H1 (cell line): ENCODE results near the gene STX8. TPM values are rescaled to one million over a fixed set of nuclear protein-coding genes. Genes with fewer than 3 reads are reported as not detected.

ENCODE experiments used
- FOSL1 ChIP-seq: IDR thresholded peaks from 2 replicates; pipeline ENCODE4 v1.6.1; 2011; ENCODE audit warnings: mild to moderate bottlenecking, low read depth, low read length, moderate library complexity; ENCODE audit not compliant: insufficient read depth
- GTF2F1 ChIP-seq: IDR thresholded peaks from 2 replicates; pipeline ENCODE4 v1.6.1; 2012; ENCODE audit warnings: low read depth, low read length, improper control_type of control experiment, borderline replicate concordance
- HDAC6 ChIP-seq: IDR thresholded peaks from one replicate; pipeline ENCODE4 v1.7.1; 2012; ENCODE audit warnings: low read depth, mild to moderate bottlenecking, inconsistent platforms, low read length, moderate library complexity
- KDM5A ChIP-seq: fragments of 200-600 bp; IDR thresholded peaks from 2 replicates; pipeline ENCODE4 v1.7.1; 2012; ENCODE audit warnings: mild to moderate bottlenecking, low read length, inconsistent platforms, mixed read lengths
- MAFK ChIP-seq: IDR thresholded peaks from 2 replicates; pipeline ENCODE4 v1.6.1; 2012; ENCODE audit warnings: low read depth, mild to moderate bottlenecking, improper control_type of control experiment, low read length
- POLR2A ChIP-seq, 2 experiments: IDR thresholded peaks; 1 replicate in 1 of 2; 2 replicates in 1 of 2; pipeline ENCODE4 v1.6.1; 2011; ENCODE audit warnings: low read depth in 2 of 2, low read length in 2 of 2, mild to moderate bottlenecking in 2 of 2; ENCODE audit errors: control extremely low read depth in 1 of 2
- polyA plus RNA-seq, 7 experiments: library from polyadenylated mRNA; depleted of rRNA in 3 of 7; stranded (reverse) in 5 of 7; unstranded in 2 of 7; fragments of >200 nt in 5 of 7; fragments of 200-250 nt in 2 of 7; gene quantifications; 1 replicate in 5 of 7; 2 replicates in 1 of 7; 4 replicates in 1 of 7; pipeline versions ENCODE4 v1.2.1 to v1.2.3, GENCODE V29; 2011 to 2013; ENCODE audit warnings: missing spikeins in 2 of 7, mixed read lengths in 2 of 7
- total RNA-seq: library from RNA; stranded (reverse); fragmentation: NEBNext Ultra II Directional; extraction: Animal tissue kit (Norgen Biotek cat#: 25700); gene quantifications from 2 replicates; pipeline ENCODE4 v1.2.1, GENCODE V29; 2021

The STX8 gene
- total and polyA plus RNA-seq, 2 of the 8 experiments (the other 6 are each of a cell fraction or from before 2014, with no cell fraction given): 22.8 to 42.5 TPM

- TF ChIP-seq POLR2A (IDR thresholded peaks at IDR 0.05; ENCODE audit: control extremely low read depth in 1 of 2, low read depth in 2 of 2, low read length in 2 of 2): no peak
- no peak for TF ChIP-seq KDM5A
- no peak for TF ChIP-seq GTF2F1
- no peak for TF ChIP-seq HDAC6
- no peak for TF ChIP-seq FOSL1
- no peak for TF ChIP-seq MAFK
Measured at GRCh38 chr17:9383826-9384225, 191.8 kb downstream of the STX8 start (continued).
